Measurements from ENCODE around the gene LSS.
"Not testable (repeated sequence)": the region's sequence is repeated elsewhere in the genome, so short reads cannot be mapped to it uniquely, and the experiment has no call there.

LSS gene

DNA sequence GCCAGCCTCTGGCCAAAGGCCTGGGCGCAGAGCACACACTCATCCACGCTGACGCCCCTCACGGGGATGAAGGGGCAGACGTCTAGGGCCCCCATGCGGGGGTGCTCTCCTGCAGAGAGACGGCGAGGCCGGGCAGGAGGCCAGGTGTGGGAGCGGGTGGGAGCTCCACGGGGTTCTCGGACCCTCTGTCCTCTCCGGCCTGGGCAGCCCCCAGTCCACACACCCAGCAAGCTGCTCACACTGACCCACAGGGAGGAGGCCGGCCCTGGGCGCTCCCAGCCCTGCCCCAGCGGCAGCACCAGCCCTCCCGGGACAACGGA, 75.7 kb downstream of the LSS start:
- DNase-seq (ENCODE audit: low spot score) = no peak

DNA sequence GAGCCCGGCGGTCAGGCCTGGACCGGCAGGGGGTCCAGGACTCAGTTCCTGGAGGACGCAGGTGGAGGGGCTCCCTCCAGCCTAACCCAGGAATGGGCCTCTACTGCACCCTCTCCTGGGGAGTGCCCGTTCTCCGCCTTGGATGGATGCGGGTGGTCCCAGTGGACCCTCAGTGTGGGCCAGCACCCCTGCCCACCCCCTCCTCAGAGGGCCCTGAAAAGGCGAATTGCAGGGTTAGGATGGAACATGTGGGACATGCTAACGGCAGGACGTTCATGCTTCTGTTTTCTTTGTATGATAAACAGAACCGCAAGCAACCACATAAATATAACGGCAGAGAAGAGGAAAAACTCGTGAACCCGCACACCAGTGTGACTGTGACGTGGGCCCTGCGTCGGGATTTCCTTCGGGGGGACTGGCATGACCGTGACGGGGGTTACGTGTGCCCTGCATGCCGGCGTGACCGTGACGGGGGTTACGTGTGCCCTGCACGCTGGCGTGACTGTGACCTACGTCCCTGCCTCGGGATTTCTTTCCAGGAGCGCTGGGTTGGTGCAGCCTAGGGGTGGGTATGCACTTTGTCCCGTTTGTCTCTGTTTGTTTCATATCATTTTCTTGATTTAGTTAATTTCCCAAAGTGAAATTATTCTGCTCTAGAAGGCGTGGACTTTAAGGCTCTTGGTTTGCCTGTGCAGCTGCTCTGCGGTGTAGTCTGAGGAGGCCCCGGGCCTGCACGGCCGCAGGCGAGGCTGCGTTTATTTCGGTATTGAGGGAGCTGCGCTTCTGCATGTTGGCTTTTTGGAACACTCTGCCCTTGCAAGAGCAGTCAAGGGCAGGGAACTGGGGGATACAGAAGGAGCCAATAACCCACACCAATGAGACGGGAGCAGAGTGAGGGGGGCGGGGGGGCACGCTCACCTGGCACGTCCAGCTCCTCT, 76.3 kb downstream of the LSS start:
- no peak for DNase-seq (ENCODE audit: low spot score)

DNA sequence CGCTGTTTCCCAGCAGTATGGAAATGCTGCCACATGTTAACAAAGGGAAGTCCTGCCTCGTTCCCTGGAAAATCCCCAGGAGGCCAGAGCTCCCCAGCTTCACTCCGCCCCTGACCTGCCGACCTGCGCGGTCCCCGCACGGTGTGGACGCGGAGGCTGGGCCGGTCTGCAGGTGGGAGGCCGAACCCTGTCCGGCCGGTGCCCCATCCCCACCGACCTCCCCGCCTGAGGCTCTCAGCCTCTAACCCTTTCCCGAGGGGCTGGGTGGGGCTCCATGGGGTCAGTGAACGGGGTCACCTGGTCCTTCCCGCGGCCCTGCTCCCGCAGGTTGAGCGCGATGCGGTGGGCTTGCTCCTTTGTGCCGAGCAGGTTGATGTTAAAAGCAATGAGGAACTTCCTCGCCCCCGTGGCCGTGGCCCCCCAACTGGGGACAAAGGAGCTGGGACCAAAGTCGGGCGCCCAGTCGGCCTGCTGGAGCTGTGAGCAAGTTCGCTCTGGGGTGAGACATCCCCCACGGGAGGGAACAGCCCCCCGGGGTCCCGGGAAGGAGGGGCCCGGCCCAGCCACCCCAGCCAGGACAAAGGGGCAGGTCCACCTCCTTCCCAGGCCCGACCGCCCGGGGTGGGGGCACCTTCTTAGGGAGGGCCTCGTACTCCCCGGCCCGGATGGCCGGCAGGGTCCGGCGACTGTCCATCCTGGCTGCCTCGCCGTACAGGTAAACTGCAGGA, 77.1 kb downstream of the LSS start:
- no peak for DNase-seq (ENCODE audit: low spot score)

DNA sequence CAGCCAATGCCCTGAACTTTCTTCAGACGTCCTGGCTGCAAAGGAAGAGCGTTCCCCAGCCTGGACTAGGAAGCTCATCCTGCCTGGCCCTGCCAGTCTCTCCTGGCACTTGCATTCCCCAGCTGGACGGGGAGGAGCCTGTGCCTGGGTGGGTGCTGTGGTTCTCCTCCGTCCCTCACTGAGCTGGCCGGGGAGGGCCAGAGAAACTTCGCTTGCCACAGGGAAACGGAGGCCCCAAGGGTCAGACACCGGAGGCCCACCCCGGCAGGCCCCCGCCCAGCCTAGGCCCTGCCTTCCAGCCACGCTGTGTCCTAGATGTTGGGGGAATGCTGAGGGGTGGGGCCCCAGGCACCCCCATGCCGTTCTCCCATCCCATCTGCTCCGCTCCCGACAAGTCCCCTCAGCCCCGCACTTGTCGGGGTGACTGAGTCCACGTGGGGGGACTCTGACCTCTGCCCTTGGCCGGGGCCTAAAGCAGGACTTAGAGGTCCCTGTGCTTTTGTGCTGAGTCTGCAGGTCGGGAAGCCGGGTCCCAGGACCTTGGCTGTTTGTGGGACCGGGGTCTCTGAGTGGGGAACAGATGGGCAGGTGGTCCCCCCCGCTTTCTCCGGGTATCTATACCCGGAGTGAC, 78.0 kb downstream of the LSS start:
- DNase-seq (ENCODE audit: low spot score) = no peak

DNA sequence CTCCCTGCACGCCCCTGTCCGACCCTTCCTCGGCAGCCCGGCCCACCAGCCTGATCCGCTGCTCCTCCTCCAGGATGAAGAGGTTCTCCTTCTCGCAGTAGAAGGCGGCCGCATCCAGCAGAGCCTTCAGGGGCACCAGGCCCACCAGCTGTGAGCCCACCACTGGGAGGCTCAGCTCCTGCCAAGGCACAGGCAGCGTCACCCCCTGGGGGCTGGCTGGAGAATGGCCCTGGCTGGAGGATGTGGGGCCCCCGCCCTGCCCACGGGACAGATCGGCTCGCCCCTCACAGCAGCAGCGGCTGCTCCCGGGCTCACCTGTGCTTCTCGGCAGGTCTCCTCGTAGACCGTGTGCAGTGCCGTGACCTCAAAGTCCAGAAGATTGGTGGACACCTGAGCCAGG, 78.5 kb downstream of the LSS start:
- DNase-seq (ENCODE audit: low spot score) = no peak

DNA sequence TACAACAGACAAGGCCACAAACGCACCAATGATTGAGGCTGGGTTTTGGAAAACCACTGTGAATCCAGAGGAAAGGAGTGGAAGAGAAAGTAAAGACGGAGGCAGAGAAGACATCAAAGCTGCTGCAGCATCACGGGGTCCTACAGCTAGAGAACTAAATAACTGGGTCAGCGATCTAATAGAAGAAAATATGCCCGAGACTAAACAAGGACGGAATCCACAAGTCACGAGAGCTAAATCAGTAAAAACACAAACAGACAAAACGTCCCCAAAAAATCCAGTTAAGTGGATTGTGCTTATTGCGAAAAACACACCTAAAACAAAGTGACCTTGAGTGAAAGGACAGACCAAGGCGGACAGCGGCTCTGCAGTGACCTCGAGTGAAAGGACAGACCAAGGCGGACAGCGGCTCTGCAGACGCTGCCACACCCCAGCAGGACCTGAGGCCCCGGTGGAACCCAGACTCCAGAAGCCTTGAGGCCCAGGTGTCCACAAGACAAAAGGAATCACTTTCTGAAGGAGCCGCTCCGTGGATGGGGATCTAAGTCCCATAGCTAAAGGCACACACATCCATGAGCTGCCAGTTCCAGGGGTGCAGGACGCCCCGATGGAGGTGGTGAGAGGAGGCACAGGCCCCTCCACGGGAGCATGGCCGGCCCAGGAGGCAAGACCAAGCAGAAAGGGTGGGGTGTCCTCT, 79.2 kb downstream of the LSS start:
- DNase-seq (ENCODE audit: low spot score) = no peak

DNA sequence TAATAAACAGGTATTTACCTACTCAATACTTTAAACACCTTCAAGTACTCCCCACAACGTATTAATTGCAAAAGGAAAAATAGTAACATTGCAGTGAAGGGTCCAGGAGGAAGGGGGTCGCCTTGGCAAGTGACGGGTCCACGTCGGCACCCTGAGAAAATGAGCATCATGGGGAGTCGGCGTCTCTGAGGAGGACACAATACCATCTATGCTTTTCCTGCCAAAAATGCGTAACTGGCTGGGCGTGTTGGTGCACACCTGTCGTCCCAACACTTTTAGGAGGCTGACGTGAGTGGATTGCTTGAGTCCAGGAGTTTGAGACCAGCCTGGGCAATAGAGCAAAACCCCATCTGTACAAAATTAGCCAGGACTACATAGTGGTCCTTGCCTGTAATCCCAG, 80.5 kb downstream of the LSS start:
- no peak for DNase-seq (ENCODE audit: low spot score)

DNA sequence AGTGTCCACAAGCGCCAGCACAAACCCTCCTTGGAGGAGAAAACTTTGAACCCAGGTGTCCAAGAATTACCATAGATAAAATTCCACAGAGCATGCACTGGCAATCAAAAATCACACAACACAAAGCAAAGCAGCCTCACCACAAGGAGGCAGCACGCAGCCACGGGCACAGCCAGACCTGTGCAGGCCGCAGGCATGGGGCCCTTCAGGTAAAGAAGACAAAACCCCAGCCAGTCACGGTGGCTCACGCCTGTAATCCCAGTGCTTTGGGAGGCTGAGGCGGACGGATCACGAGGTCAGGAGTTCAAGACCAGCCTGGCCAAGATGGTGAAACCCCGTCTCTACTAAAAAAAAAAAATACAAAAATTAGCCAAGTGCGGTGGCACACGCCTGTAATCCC, 81.1 kb downstream of the LSS start:
- not testable (repeated sequence) for DNase-seq (ENCODE audit: low spot score)

DNA sequence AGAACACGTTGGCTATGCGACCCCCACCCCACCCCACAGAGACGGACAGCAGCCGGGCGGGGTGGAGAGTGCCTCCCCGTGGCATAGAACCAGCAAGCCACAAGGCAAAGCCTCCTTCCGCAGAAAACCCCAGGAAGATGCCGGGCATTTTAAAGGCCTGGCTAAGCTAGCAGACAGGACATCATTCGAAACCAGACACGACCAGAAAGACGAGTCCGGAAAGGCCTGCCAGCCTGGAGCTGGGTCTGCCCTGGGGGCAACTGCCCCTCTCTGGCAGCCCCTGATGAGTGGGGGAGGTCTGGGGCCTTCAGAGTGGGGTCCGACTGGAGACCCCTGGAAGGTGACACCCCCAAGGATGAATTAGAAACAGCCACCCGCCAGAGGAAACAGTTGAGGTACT, 81.7 kb downstream of the LSS start:
- no peak for DNase-seq (ENCODE audit: low spot score)

DNA sequence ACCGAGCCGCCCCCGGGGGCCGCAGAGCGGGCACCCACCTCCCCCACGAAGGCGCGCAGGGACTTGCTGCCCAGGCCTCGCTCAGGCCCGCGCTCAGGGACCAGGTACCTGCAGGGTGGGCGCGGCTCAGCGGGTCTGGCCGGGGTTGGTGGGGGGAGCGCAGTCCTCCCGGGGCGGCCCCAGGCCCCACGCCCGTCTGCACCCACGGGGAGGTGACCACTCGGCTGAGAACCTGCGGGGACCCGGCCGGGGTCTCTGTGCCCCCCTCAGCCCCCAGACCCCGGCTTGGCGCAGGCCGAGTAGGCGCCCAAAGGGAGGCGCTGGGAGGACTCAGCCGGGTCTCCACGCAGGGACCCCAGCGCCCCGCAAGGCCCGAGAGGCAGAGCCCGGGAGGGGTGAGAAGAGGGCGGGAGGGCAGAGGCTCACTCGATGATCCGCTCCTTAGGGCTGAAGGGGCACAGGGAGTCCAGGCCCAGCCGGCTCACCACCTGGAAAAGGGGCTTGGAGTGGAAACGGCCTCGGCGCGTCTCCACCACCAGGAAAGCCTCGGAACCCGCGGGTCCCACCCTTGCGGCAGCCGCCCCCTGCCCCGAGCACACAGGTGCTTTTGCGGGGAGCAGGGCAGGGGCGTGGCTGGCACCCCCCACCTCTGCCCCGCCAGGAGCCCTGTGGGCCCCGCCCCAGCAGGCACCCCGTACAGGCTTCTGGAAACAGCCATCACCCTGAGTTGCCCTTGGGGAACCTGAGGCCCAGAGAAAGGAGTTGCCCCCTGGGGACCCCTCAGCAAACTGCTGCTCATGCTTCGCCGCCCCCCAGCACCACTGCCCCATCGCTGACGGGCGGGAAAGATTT, 82.5 kb downstream of the LSS start:
- no peak for DNase-seq (ENCODE audit: low spot score)

DNA sequence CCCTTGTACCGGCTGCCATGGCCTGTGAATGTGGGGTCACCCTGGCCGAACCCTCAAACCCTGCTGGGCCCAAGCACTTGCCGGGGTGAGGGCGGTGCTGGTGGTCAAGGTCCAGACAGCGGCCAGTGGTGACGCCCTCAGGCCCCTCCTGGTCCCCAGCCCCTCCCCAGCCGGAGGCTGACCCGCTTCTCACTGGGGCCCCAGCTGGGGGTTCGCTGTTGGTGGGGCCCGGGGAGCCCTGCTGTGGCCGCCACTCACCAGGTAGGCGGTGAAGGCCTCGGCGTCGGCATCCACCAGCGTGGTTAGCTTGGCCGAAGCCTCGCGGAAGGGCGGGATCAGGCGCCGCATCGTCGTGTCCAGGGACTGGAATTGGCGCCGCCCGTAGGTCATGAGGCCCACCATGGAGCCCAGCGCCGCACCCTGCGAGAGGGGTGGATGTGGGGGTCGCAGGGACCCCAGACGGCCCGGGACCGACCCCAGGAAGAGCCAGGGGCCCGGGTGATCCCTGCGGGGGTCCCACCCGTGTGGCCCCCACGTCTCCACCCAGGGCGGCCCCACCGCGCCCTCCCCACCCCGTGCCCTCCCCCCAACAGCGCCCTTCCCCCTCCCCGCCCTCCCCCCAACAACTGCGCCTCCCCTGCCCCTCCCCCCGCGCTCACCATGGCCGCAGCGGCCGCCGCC, 83.3 kb downstream of the LSS start:
- no peak for DNase-seq (ENCODE audit: low spot score)

DNA sequence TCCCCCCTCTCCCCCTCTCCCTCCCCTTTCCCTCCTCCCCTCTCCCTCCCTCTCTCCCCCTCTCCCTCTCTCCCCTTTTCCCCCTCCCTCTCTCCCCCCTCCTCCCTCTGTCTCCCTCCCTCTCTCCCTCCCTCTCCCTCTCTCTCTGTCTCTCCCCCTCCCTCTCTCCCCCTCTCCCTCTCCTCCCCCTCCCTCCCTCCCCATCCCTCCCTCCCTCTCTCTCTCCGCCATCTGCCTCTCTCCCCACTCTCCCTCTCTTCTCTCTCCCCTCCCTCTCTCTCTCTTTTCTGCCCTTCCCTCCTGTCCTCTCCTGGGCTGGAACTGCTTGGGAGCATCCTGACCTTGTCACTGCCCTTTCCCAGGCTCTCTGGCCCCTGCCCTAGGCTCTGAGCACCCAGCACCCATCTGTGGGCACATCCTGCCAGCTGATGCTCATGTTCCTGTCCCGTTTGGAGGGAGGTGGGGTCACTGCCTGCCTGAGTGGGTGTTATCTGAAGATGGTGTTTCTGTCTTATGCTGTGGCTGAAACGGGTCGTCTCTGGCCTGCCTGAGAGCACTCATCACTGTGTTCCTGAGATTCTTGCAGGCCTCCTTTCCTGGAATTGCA, 84.0 kb downstream of the LSS start:
- DNase-seq (ENCODE audit: low spot score) = no peak

DNA sequence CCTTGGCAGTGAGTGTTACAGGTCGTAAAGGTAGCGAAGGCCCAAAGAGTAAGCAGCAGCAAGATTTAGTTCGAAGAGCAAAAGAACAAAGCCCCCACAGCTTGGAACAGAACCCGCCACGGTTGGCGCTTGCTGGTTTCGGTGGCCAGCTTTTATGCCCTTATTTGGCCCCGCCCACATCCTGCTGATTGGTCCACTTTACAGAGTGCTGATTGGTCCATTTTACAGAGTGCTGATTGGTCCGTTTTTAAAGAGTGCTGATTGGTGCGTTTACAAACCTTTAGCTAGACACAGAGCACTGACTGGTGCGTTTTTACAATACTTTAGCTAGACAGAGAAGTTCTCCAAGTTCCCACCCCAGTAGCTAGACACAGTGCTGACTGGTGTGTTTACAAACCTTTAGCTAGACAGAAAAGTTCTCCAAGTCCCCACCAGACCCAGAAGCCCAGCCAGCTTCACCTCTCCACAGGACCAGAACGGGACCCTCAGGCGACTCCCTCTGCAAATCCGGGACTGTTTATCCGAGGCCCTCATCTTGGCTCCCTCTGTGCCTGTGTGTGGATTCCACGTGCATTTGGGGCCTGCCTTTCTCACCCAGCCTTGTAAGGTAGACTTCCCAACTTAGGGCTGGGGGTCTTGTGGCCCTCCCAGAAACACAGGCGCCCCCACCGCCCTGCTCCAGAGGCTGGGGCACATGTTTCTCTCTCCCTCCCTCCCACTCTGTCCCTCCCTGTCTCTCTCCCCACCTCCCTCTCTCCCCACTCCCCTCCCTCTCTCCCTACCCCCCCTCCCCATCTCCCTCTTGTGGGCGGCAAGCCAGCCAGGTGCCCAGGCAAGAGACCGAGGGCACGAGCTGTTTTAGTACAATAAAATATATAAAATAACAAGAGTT, 85.7 kb downstream of the LSS start:
- no peak for DNase-seq (ENCODE audit: low spot score)

DNA sequence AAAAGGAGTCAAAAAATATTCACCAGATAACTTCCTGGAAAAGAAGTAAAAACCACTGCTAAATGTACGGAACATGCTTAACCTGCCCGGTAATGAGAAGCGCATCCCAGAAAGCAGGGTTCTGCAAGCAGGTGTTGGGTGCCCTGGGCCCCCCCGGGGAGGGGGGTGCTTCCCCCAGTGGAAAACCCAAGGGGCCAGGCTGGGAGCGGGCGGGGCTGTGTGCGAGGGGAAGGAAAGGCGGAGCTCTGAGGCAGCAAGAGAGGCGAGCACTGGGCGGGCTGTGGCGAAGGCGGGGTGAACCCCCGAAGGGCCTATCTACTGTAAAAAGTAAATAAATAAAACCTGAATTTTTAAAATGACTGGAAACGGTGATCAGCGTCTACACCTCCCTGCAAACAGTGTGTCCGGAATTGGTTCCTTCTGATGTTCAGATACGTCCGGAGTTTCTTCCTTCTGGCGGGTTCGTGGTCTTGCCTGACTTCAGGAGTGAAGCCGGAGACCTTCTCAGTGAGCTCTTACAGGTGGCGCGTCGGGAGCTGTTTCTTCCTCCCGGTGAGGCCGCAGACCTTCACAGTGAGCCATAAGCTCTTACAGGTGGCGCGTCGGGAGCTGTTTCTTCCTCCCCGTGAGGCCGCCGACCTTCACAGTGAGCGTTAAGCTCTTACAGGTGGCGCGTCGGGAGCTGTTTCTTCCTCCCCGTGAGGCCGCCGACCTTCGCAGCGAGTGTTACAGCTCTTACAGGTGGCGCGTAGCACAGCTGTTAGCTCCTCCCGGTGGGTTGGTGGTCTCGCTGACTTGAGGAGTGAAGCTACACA, 86.6 kb downstream of the LSS start:
- DNase-seq (ENCODE audit: low spot score) = no peak

DNA sequence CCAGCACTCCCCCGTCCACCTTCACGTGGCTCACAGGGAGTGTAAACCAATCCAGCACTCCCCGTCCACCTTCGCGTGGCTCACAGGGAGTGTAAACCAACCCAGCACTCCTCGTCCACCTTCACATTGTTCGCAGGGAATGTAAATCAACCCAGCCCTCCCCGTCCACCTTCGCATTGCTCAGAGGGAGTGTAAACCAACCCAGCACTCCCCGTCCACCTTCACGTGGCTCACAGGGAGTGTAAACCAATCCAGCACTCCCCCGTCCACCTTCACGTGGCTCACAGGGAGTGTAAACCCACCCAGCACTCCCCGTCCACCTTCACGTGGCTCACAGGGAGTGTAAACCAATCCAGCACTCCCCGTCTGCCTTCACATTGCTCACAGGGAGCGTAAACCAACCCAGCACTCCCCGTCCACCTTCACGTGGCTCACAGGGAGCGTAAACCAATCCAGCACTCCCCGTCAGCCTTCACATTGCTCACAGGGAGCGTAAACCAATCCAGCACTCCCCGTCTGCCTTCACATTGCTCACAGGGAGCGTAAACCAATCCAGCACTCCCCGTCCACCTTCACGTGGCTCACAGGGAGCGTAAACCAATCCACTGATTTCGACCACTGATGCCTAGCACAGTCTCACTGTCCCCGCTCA, 88.1 kb downstream of the LSS start:
- DNase-seq (ENCODE audit: low spot score) = not testable (repeated sequence)

DNA sequence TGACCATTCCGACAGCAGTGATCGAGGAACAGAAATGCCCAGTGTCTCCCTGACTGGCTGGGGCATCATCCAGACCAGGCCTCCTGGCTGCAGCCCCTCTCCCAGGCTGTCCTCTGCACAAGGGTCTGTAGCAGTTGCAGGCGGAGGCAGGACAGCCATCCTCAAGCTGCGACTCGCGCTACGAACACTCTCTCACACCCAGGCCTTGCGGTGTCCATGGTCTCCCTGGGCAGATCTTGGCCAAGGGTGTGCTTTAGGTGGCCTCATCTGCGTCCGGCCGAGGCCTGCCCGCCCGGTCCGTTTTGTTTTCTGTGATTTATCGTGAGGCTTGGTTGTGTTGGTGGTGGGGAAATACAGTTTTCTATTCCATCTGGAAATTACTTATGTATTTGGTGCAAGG, 88.9 kb downstream of the LSS start:
- no peak for DNase-seq (ENCODE audit: low spot score)

DNA sequence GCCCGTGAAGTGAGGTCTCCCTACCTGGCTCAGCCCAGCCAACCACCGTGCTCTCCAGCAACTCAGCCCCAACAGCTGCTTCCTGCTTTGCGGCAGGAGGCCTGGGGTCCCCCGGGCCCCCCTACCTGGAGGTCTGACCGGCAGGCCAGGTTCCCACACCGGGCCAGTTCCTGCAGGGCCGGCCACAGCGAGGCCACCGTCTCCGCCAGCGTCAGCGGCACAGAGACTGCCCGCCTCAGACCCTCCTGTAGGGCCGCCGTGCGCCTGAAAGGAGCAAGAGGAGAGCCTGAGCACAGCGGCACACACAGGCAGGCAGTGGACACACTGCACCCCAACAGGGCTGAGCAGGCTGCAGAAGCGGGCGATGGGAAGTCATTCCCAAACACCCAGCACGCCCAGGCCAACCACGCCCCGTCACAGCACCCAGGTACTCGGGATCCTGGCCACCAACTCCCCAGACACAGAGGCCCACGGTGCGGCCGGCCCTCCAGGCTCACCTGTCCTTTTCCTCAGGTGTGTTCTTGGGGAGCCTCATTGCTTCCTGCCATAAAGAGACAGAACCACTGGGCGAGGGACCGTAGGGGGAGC, 90.1 kb downstream of the LSS start:
- DNase-seq (ENCODE audit: low spot score) = no peak
